DND-41 (cell line): ENCODE data around the gene KCNQ5.

Source experiments
- CTCF ChIP-seq: IDR thresholded peaks from 2 replicates; pipeline ENCODE4 v1.5.1; 2012; ENCODE audit warnings: borderline replicate concordance, low read length, moderate library complexity, mild to moderate bottlenecking; ENCODE audit not compliant: poor library complexity, severe bottlenecking; ENCODE audit errors: extremely low read depth
- EZH2 ChIP-seq: IDR thresholded peaks from 3 replicates; pipeline ENCODE4 v1.6.1; 2012; ENCODE audit warnings: borderline replicate concordance, low read depth, mild to moderate bottlenecking, moderate library complexity, low read length, inconsistent platforms; ENCODE audit not compliant: severe bottlenecking

DNA sequence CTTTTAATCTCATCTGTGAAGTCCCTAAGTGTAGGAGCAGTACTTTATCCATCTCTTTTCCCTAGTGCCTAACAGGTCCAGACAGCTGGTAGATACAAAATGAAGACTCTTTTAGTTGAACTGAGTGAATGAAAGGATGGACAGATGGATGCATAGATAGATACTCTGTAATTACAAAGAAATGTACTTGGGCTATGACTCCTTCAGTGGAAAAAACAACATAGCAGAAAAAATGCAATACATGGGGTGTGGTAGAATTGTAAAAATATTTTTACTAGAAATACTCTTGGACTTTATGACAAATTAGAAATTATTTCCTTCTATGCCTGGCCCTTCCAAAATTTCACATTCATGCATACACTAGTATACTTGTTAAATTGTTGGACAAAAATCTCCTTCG is 29.3 kb downstream of the KCNQ5 start:
- TF ChIP-seq CTCF = no peak
- TF ChIP-seq EZH2 = no peak
